IPS DF 6.9 (cell line): ENCODE measurements around the gene MYH6.

Experiments
- DNase-seq: peaks from one replicate; pipeline ENCODE4 v3.0.0-alpha.2; 2013; ENCODE audit warnings: low read depth, low spot score
- H3K27ac ChIP-seq: one replicate; pipeline ENCODE4 v1.5.1; 2013; ENCODE audit warnings: low read length, control low read depth
- H3K27me3 ChIP-seq: 2 replicates; pipeline ENCODE4 v1.6.1; 2013; ENCODE audit warnings: mild to moderate bottlenecking, low read length; ENCODE audit not compliant: control insufficient read depth, insufficient read depth
- H3K36me3 ChIP-seq: 2 replicates; pipeline ENCODE4 v1.6.1; 2013; ENCODE audit warnings: low read length; ENCODE audit not compliant: control insufficient read depth, insufficient read depth
- H3K4me1 ChIP-seq: 2 replicates; pipeline ENCODE4 v1.6.1; 2013; ENCODE audit warnings: low read length; ENCODE audit not compliant: control insufficient read depth, insufficient read depth
- H3K4me3 ChIP-seq: 2 replicates; pipeline ENCODE4 v1.5.1; 2013; ENCODE audit warnings: mild to moderate bottlenecking, low read length
- H3K9me3 ChIP-seq: 2 replicates; pipeline ENCODE4 v1.6.1; 2013; ENCODE audit warnings: low read length, inconsistent platforms; ENCODE audit not compliant: control insufficient read depth, insufficient read depth
- WGBS: extraction: QIAGEN DNeasy Blood & Tissue Kit; methylation state at CpG from one replicate; pipeline ENCODE4 v1.1.7; 2013; ENCODE audit warnings: mixed read lengths, missing lambda C conversion rate; ENCODE audit not compliant: insufficient read length, insufficient coverage; 5-methylcytosine and 5-hydroxymethylcytosine counted together

Gene MYH6

DNA sequence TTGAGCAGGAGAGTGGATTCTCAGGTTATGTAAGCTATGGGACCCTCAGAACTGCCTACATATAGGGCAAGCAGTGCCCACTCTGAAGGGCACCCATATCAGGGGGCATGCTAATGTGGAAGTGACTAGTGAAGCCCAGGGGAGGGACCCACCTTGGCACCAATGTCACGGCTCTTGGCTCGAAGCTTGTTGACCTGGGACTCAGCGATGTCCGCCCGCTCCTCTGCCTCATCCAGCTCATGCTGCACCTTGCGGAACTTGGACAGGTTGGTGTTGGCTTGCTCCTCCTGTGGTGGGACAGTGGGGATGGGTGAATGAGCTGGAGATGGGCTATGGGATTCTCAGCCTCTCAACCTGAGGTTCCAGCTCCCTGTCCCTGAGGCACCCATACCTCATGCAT is 25.8 kb downstream of the MYH6 start:
- WGBS = no CpG with 5 or more reads among the region's 6 CpGs
- H3K4me3 ChIP-seq = no peak overlapping the region

GRCh38 chr14:23381871-23382270 is 26.2 kb downstream of the MYH6 start:
- no CpG with 5 or more reads among the region's 3 CpGs for WGBS
- Histone ChIP-seq H3K27me3 (no peaks in the 10 kb centered on the region), H3K36me3 (no peaks in the 10 kb centered on the region)

More for the DNA sequence above, 25.8 kb downstream of the MYH6 start:
- no peak for DNase-seq
- Histone ChIP-seq H3K9me3 (no peaks in the 10 kb centered on the region), H3K27me3 (no peaks in the 10 kb centered on the region), H3K27ac (no peak overlapping the region), H3K4me1 (no peaks in the 10 kb centered on the region), H3K36me3 (no peaks in the 10 kb centered on the region)

GRCh38 chr14:23380976-23381375 is 27.1 kb downstream of the MYH6 start:
- H3K9me3 ChIP-seq = no peaks in the 10 kb centered on the region
- H3K4me1 ChIP-seq = no peaks in the 10 kb centered on the region
- no peaks in the 10 kb centered on the region for H3K36me3 ChIP-seq
- no peaks in the 10 kb centered on the region for H3K27me3 ChIP-seq
- no peak overlapping the region for H3K27ac ChIP-seq
- no peak overlapping the region for H3K4me3 ChIP-seq
- DNase-seq = no peak
- no CpG with 5 or more reads among the region's 4 CpGs for WGBS

More at GRCh38 chr14:23381871-23382270, 26.2 kb downstream of the MYH6 start:
- no peak for DNase-seq
- no peaks in the 10 kb centered on the region for H3K4me1 ChIP-seq
- H3K4me3 ChIP-seq = no peak overlapping the region
- H3K27ac ChIP-seq = no peak overlapping the region
- H3K9me3 ChIP-seq = no peaks in the 10 kb centered on the region

- WGBS = no CpG with 5 or more reads among the region's 16 CpGs
- no peaks in the 10 kb centered on the region for H3K4me1 ChIP-seq
Observed at GRCh38 chr14:23380197-23380914, 27.7 kb downstream of the MYH6 start.

DNA sequence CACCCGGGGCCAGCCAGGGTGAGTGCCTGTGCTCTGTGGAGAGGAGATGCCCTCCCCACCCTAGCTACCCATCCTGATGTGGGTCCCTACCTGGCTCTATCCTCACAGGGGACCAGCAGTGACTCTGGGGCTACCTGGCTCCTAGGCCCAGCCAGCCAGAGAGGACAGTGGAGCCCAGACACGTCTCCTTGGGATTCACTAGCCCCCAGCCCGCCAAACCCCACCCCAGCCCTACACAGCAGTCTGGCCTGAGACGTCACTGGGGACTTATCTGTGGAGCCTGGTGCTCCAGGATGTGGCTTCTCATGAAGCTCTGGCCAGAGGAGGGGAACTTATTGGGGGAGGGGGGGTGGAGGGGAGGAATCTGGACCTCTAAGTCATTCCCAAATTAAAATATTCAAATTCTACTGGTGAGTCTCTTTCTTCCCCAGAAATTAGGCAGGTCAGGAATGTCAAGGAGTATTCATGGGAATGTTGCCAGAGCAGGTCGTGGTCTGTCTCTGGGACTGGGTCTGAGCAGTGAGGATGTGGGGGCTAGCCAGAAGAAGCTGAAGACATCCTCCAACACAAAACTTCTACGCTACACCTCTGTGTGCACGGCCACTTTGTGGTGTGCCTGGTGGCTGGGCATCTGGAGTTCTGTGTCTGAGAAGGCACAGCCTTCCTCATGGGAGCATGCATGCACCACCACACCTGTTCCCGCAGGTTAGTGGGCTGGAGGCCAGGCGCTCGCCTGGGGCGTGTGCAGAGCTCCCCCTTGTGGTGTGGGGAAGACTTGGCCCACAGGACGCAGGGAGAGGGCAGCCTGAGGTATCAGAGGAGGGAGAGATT is 28.5 kb downstream of the MYH6 start:
- no peaks in the 10 kb centered on the region for H3K27me3 ChIP-seq
- no peaks in the 10 kb centered on the region for H3K4me1 ChIP-seq
- WGBS = no CpG with 5 or more reads among the region's 12 CpGs
- no peak overlapping the region for H3K4me3 ChIP-seq
- DNase-seq = no peak
- no peak overlapping the region for H3K27ac ChIP-seq
- no peaks in the 10 kb centered on the region for H3K36me3 ChIP-seq
- H3K9me3 ChIP-seq = no peaks in the 10 kb centered on the region

More at GRCh38 chr14:23380197-23380914, 27.7 kb downstream of the MYH6 start:
- H3K4me3 ChIP-seq = no peak overlapping the region
- no peak overlapping the region for H3K27ac ChIP-seq
- no peak for DNase-seq
- no peaks in the 10 kb centered on the region for H3K27me3 ChIP-seq
- H3K36me3 ChIP-seq = no peaks in the 10 kb centered on the region
- no peaks in the 10 kb centered on the region for H3K9me3 ChIP-seq

DNA sequence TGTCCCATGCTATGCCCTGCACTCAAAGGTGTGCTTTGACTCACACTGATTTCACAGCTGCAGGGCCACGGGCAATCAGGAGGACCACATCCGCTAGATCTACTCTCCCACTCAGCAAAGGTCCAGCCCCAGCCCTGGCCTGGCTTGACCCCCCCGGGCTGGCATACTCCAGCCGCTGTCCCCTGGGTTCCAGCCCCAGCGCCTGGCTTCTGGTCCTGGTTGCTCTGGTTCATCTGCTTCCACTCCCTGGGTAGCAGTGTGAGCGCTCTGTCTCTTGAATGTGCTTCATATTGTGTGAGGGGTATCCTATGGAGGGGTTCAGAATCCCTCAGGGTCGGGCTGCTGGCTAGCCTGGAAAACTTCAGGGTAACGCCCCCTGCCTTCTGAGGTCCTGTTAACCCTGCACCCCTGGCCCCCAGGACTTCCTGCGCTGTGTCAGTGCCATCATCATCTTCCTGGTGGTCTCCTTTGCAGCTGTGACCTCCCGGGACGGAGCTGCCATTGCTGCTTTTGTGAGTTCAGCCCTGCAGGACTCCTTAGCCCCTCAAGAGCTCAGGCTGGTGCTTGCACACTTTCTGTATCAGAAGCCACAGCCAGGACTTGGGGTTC is 29.4 kb downstream of the MYH6 start:
- H3K27me3 ChIP-seq = no peaks in the 10 kb centered on the region
- no peaks in the 10 kb centered on the region for H3K9me3 ChIP-seq
- no peak for DNase-seq
- H3K36me3 ChIP-seq = no peaks in the 10 kb centered on the region
- WGBS = no CpG with 5 or more reads among the region's 11 CpGs
- no peaks in the 10 kb centered on the region for H3K4me1 ChIP-seq
- H3K4me3 ChIP-seq = no peak overlapping the region
- H3K27ac ChIP-seq = no peak overlapping the region

GRCh38 chr14:23377573-23378563 is 30.2 kb downstream of the MYH6 start:
- Histone ChIP-seq H3K4me3 (no peak overlapping the region), H3K27ac (no peak overlapping the region), H3K36me3 (no peaks in the 10 kb centered on the region), H3K9me3 (no peaks in the 10 kb centered on the region), H3K27me3 (no peaks in the 10 kb centered on the region), H3K4me1 (no peaks in the 10 kb centered on the region)
- DNase-seq = no peak
- WGBS = no CpG with 5 or more reads among the region's 14 CpGs

GRCh38 chr14:23377198-23377550 is 30.9 kb downstream of the MYH6 start:
- no peak for DNase-seq
- H3K36me3 ChIP-seq = no peaks in the 10 kb centered on the region
- no peak overlapping the region for H3K4me3 ChIP-seq
- H3K9me3 ChIP-seq = no peaks in the 10 kb centered on the region
- H3K27ac ChIP-seq = no peak overlapping the region
- no CpG with 5 or more reads among the region's 11 CpGs for WGBS
- no peaks in the 10 kb centered on the region for H3K27me3 ChIP-seq
- no peaks in the 10 kb centered on the region for H3K4me1 ChIP-seq

GRCh38 chr14:23376482-23377197 is 31.4 kb downstream of the MYH6 start, which contains the start of gene CMTM5:
CMTM5 (plus strand) TSS chr14:23377046; CDS start chr14:23377252, 206 bp downstream.
- H3K4me3 ChIP-seq = no peak within 1 kb of the TSS
- H3K27me3 ChIP-seq = no peaks in the 10 kb centered on the region
- no CpG with 5 or more reads among the region's 13 CpGs for WGBS
- no peaks in the 10 kb centered on the region for H3K9me3 ChIP-seq
- no peak for DNase-seq
- H3K36me3 ChIP-seq = no peaks in the 10 kb centered on the region
- H3K4me1 ChIP-seq = no peaks in the 10 kb centered on the region
- H3K27ac ChIP-seq = no peak within 1 kb of the TSS
